NCI-H1105 treated with DMSO at 0.1 percent for 48 hours (cell line): Measurements from ENCODE around the gene ITGB1BP1.

Source experiments
- DNase-seq: peaks from one replicate; lab custom pipeline; 2025; lab: John Stamatoyannopoulos, UW

Gene ITGB1BP1

GRCh38 chr2:9424447-9425164 is 1.3 kb upstream of the ITGB1BP1 start:
- no peak for DNase-seq

- no peak for DNase-seq
Observed at GRCh38 chr2:9423922-9424272, 569 bp upstream of the ITGB1BP1 start.

DNA sequence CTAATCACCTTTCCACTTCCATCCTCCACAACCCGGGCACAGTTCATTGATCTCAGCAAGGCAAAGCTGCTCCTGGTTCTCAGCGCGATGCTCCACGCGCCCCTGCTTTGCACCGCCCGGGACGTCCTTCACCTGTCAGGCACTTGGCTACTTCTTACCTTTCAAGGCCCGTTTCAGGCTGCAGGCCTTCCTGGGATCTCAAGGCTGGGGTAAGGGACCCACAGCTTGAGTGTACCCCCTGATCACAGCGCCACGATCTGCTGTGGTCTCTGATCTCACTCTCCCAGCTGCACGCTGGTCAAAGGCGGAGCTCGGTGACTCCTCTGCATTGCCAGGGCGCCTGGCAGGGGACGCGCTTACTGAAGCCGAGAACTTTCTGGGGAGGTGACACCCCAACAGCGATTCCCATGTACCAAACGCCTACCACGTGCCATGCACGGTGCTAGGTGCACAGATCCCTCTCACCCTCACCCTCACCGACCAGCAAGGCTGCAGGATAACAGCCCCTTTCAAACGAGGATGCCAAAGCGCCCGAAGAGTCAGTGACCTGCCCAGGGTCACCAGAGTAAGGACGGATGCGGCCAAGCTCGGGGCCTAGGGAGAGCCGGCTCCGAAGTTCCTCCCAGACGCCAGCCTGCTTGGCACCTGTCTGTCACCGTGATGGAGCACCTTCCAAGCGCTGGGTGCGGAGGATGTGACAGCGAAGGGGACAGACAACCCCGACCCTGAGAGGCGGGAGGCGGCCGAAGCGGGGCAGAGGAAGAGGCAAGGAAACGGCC is 818 bp downstream of the ITGB1BP1 start:
- DNase-seq = peak; percentile 52

GRCh38 chr2:9420495-9420894 is 2.8 kb downstream of the ITGB1BP1 start:
- DNase-seq = no peak

DNA sequence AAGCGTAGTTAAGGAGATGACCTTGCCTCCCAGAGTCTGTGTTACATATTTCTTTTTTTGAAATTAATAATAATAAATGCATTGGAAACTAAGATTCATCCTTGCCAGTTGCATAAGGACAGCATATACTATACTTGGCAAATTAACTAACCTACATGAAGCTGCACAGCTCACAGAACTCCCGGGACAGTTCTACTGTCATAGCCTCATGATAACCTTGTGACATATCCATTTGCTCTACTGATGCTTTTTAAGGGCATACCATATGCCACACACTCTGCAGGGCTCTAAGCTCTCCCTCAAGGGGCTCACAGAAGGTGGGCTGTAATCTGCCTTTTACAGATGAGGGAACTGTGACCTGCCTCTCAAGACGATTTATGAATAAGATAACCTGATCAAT is 3.8 kb downstream of the ITGB1BP1 start:
- no peak for DNase-seq

GRCh38 chr2:9418746-9419145 is 4.6 kb downstream of the ITGB1BP1 start:
- DNase-seq = no peak

- DNase-seq = no peak
Observed at GRCh38 chr2:9417725-9418124, 5.6 kb downstream of the ITGB1BP1 start.

- no peak for DNase-seq
Observed at GRCh38 chr2:9416962-9417316, 6.4 kb downstream of the ITGB1BP1 start.

- DNase-seq = no peak
Observed at GRCh38 chr2:9416267-9416961, 6.9 kb downstream of the ITGB1BP1 start.

GRCh38 chr2:9415516-9416169 is 7.7 kb downstream of the ITGB1BP1 start:
- no peak for DNase-seq

DNA sequence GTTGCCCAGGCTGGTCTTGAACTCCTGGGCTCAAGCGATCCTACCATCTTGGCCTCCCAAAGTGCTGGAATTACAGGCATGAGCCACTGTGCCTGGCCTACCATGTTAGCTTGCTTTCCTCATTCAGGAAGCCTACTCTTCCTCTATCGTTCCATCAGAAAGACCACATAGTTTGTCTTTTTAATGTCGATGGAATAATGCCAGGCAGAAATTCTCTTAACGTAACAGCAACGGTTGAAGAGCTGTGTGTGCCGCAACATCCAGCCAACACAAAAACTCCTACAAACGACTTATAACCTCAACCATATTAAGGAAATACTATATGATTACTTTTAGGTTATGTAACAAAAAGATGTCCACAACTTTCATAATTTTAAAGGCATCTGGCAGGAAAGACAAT is 10.5 kb downstream of the ITGB1BP1 start:
- no peak for DNase-seq

DNA sequence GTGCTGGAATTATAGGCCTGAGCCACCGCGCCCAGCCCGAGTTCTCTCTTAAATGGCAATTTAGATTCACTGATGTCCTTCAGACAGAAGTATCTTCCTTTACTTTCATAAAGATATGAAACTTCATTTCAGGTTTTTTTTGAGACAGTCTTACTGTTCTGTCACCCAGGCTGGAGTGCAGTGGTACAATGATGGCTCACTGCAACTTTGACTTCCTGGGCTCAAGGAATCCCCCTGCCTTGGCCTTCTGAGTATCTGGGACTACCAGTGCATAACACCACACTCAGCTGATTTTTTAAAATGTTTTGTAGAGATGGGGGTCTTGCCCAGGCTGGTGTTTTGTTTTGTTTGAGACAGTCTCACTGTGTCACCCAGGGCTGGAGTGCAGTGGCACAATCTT is 13.2 kb downstream of the ITGB1BP1 start:
- DNase-seq = no peak

DNA sequence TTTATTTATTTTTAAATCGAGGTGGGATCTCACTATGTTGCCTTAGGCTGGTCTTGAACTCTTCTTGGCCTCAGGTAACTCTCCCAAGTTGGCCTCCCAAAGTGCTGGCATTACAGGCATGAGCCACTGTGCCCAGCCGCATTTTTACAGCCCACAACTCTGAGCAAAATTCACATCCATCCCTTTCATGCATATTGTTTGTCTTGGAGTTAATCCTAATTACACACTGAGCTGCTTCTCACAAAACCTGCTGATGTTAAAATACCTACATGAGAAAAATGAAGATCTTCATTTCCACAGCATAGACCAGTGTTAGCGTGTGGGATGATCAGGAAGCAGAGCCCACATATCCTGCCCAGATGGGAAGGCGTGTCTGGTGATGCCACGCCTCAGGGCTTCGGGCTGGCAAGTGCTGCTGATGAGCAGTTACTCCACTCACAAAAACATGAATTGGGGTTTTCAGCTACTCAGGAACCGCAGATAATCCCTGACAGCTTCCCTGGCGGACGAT is 14.6 kb downstream of the ITGB1BP1 start:
- DNase-seq = no peak

DNA sequence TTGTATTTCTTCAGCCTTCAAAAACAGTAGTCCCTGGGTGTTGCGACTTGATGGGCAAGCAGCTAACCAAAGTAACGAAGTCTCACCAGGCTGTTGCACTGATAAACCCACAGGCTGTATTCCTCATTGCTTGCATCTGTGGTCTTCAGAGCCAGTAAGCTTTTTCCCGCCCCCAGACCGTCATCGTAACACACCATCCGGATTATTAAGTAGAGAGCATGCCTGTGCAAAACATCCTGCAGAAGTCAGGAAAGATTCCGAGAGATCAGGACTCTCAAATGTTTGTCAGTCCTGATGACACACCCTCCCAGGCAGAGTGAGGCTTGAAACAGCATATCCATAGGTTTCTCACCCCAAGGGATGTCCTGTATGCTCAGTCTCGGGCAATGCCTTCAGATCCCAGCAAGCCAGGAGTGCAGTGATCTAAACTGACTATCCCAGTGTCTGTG is 15.9 kb downstream of the ITGB1BP1 start:
- no peak for DNase-seq

DNA sequence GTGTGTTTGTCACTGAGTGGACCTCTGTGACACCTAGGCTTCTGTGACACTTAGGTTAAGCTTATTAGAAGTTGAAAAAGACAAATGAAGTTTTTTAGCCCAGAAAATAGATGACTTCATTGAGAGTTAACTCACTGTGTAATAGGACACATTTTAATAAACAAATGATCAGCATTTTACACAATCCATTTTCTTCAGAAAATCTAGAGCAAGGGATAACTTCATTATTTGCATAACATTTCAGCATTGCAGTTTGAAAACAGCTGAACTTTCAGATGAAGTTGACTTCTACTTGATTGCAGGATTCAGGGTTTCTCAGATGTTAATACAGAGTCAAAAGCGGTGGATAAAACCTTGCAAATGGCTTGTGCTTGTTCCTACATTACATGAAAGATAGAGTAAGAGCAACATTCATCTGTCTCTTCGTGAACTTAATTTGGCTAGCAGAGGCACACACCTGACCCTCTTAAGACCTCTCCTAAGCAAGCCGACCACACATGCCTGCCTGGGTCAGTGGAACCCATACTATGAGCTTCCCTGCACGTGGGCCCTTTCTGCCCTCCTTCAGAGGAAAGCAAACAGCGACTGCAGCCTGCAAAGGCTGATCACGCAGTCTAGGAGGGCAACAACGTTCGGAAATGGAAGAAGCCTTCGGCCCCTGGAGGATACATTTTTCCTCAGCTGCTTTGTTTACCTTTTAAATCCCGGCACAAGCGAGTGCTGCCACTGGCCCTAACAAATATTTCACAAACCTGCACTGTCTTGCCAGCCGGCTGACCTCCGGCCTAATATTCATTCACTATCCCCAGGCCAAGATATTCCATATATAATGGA is 16.6 kb downstream of the ITGB1BP1 start:
- no peak for DNase-seq

GRCh38 chr2:9405636-9406035 is 17.7 kb downstream of the ITGB1BP1 start:
- no peak for DNase-seq

GRCh38 chr2:9404451-9404850 is 18.9 kb downstream of the ITGB1BP1 start:
- no peak for DNase-seq

GRCh38 chr2:9403924-9404323 is 19.4 kb downstream of the ITGB1BP1 start:
- no peak for DNase-seq

GRCh38 chr2:9401646-9402371 is 21.5 kb downstream of the ITGB1BP1 start:
- no peak for DNase-seq

GRCh38 chr2:9401059-9401547 is 22.2 kb downstream of the ITGB1BP1 start:
- DNase-seq = no peak
